Common myeloid progenitor, CD34-positive (primary cell): ENCODE results near the gene PLA2G15.

Experiments used
- CTCF ChIA-PET: fragments of 350-600 bp; sonication (Branson Sonifier 250); formaldehyde crosslinking; loops from one replicate; lab custom pipeline; 2021; ENCODE audit warnings: antibody characterized with exemption; lab: Charles Lee
- POLR2A ChIA-PET: fragments of 350-600 bp; sonication (Branson Sonifier 250); formaldehyde crosslinking; loops from one replicate; lab custom pipeline; 2021; ENCODE audit warnings: antibody characterized with exemption; lab: Charles Lee
- DNase-seq, 3 donors: peaks; one replicate each; pipeline versions ENCODE4 v3.0.0 to v3.0.0-alpha.2; 2013
- H3K27ac ChIP-seq, 2 experiments: 1 replicate in 1 of 2; 2 replicates in 1 of 2; pipeline ENCODE4 v1.7.0; 2013; ENCODE audit warnings: inconsistent platforms in 2 of 2, low read length in 2 of 2, mild to moderate bottlenecking in 2 of 2, low read depth in 1 of 2, moderate library complexity in 1 of 2; ENCODE audit not compliant: severe bottlenecking in 2 of 2, insufficient read depth in 1 of 2, poor library complexity in 1 of 2
- H3K27me3 ChIP-seq, 5 experiments: replicated peaks in 2 of 5; 1 replicate in 3 of 5; 2 replicates in 2 of 5; pipeline versions ENCODE4 v1.6.1 to v1.7.0; 2013; ENCODE audit warnings: low read length in 4 of 5, mild to moderate bottlenecking in 2 of 5, moderate library complexity in 2 of 5, inconsistent platforms in 1 of 5; ENCODE audit not compliant: insufficient read depth in 5 of 5, control insufficient read depth in 4 of 5
- H3K36me3 ChIP-seq, 4 experiments: 1 replicate in 2 of 4; 2 replicates in 2 of 4; pipeline versions ENCODE4 v1.6.1 to v1.7.0; 2013; ENCODE audit warnings: low read length in 3 of 4, control low read depth in 1 of 4, mild to moderate bottlenecking in 1 of 4; ENCODE audit not compliant: control insufficient read depth in 4 of 4, insufficient read depth in 4 of 4
- H3K4me1 ChIP-seq, 4 experiments: 1 replicate in 3 of 4; 2 replicates in 1 of 4; pipeline versions ENCODE4 v1.6.1 to v1.7.1; 2013; ENCODE audit warnings: low read length in 3 of 4, mild to moderate bottlenecking in 3 of 4, control low read depth in 1 of 4, inconsistent platforms in 1 of 4, moderate library complexity in 1 of 4; ENCODE audit not compliant: control insufficient read depth in 4 of 4, insufficient read depth in 4 of 4; ENCODE audit errors: control extremely low read depth in 1 of 4
- H3K4me3 ChIP-seq, 7 experiments: 1 replicate in 4 of 7; 2 replicates in 3 of 7; pipeline versions ENCODE4 v1.5.1 to v1.7.0; 2013; ENCODE audit warnings: mild to moderate bottlenecking in 7 of 7, low read length in 6 of 7, moderate library complexity in 6 of 7, inconsistent platforms in 2 of 7, low read depth in 2 of 7, control low read depth in 1 of 7; ENCODE audit not compliant: insufficient read depth in 4 of 7, control insufficient read depth in 1 of 7; ENCODE audit errors: extremely low read depth in 1 of 7
- H3K9me3 ChIP-seq, 5 experiments: 1 replicate in 4 of 5; 2 replicates in 1 of 5; pipeline versions ENCODE4 v1.6.1 to v1.7.1; 2013; ENCODE audit warnings: low read length in 4 of 5, mild to moderate bottlenecking in 2 of 5, inconsistent platforms in 1 of 5, low read depth in 1 of 5, moderate library complexity in 1 of 5; ENCODE audit not compliant: control insufficient read depth in 4 of 5, insufficient read depth in 2 of 5; ENCODE audit errors: control extremely low read depth in 1 of 5
- WGBS: methylation state at CpG from one replicate; pipeline ENCODE4 v1.1.5; 2013; ENCODE audit not compliant: insufficient coverage; 5-methylcytosine and 5-hydroxymethylcytosine counted together

The PLA2G15 gene

DNA sequence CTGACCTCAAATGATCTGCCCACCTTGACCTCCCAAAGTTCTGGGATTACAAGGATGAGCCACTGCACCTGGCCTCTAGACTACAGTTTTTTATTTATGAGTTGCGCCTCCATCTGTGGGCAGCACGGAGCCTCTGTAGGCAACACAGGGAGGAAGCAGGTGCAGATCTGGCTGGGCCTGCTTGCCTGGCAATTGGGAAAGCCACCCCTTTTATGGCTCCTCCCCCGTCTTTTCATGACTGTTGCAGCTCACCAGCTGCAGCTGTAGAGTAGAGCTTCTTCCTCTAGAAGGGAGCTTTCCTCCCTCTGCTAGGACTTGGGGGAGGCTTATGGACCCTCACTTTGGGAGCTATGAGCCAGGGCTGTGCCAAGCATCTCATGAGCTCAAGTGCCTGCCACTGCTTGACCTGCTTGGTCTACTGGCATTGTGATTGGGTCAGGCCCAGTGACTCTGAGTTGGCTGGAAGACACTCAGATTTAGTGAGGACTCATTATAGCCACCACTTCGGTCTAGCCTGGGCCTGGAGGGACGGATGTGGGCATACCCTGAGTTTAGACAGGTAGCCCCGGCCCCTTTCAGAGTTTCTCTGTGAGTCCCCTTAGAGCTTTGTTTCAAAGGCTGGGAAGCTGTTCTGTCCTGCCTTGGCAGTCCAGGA lies 12.2 kb downstream of the PLA2G15 start:
- Histone ChIP-seq H3K36me3 (peaks cover 7 to 52% (median 32%) of the 10 kb centered on the region in 4 experiments), H3K4me3 (peak overlapping the region in 4 of 7 experiments; percentile 20 to 44 (median 32)), H3K9me3 (no peaks in the 10 kb centered on the region), H3K27ac (peak overlapping the region; percentile 59 to 84), H3K4me1 (peaks cover 0 to 44% (median 33%) of the 10 kb centered on the region in 4 experiments), H3K27me3 (no peaks in the 10 kb centered on the region)
- peak; percentile 84 to 97 (median 96) for DNase-seq
- CTCF ChIA-PET = interaction anchor here (0.6 to 9.0 kb wide), 11 partner anchors 8 to 1480 kb away, joined by 3 to 262 read pairs (median 6); partner anchors contain the start of genes PLA2G15, PRMT7 and SLC7A6OS
- 30% methylated on average over 5 of the region's 6 CpGs for WGBS
- POLR2A ChIA-PET = interaction anchor here (0.8 to 2.0 kb wide), 4 partner anchors 20 to 65 kb away, joined by 4 to 5 read pairs (median 4); partner anchors contain the start of genes PRMT7 and SLC7A6OS

DNA sequence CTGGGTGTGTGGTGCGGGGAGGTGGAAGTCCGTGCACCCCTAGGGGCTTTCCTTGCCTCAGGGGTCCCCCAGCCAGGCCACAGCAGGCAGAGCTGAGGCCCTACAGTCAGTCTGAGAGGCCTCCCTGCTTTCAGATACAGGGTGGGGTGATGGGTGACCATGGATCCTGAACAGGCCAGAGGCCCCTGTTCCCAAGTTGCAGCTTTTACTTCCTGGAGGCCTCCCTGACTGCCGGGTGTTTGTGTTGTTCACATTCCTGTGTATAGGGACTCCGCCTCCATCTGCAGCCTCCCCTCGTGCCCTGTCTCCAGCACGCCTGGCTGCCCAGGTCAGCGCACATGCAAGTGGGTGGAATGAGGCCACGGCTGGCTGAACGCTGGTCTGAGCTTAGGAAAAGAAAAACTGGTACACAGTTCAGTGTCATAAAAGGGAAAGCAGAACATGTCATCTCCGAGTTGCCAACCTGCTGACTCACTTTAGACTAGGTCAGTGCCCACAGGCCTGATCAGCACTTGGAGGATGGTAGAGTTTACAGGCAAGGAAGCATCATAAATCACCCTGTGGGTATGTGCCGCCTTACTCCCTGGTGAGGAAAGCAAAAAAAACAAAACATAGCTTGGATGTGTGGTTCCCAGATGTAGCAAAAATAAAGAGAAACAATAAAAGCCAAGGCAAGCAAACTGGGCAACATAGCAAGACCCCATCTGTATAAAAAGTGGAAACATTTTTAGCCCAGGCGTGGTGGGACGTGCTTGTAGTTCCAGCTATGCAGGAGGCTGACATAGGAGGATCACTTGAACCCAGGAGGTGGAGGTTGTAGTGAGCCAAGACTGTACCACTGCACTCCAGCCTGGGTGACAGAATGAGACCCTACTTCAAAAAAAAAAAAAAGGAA lies 13.0 kb downstream of the PLA2G15 start:
- H3K4me3 ChIP-seq = peak overlapping the region in 5 of 7 experiments; percentile 17 to 44 (median 26)
- no peaks in the 10 kb centered on the region for H3K27me3 ChIP-seq
- no peaks in the 10 kb centered on the region for H3K9me3 ChIP-seq
- H3K4me1 ChIP-seq = peaks cover 0 to 48% (median 35%) of the 10 kb centered on the region in 4 experiments
- H3K36me3 ChIP-seq = peaks cover 7 to 44% (median 29%) of the 10 kb centered on the region in 4 experiments
- WGBS = 23% methylated on average over 13 of the region's 13 CpGs
- ChIA-PET POLR2A (interaction anchor here (0.6 to 2.0 kb wide), 5 partner anchors 21 to 157 kb away, joined by 4 to 5 read pairs (median 4); partner anchors contain the start of genes PRMT7 and SLC7A6OS), CTCF (interaction anchor here (0.6 to 9.0 kb wide), 16 partner anchors 9 to 1479 kb away, joined by 3 to 262 read pairs (median 6); partner anchors contain the start of genes PLA2G15, PRMT7 and SLC7A6OS)
- H3K27ac ChIP-seq = peak overlapping the region; percentile 59 to 84
- peak; percentile 90 to 99 (median 98) for DNase-seq

- no peak for DNase-seq
- Histone ChIP-seq H3K9me3 (no peaks in the 10 kb centered on the region), H3K36me3 (peaks cover 5 to 40% (median 25%) of the 10 kb centered on the region in 4 experiments), H3K4me1 (peaks cover 0 to 56% (median 45%) of the 10 kb centered on the region in 4 experiments), H3K27me3 (no peaks in the 10 kb centered on the region), H3K27ac (no peak overlapping the region), H3K4me3 (no peak overlapping the region)
- ChIA-PET POLR2A (interaction anchor here (2.0 kb wide), 1 partner anchor 52 kb away, joined by 5 read pairs; the partner anchor contains the start of genes PRMT7 and SLC7A6OS), CTCF (interaction anchor here (0.7 to 9.0 kb wide), 15 partner anchors 7 to 79 kb away, joined by 3 to 262 read pairs (median 18); partner anchors contain the start of genes ESRP2, PLA2G15, PRMT7 and SLC7A6OS)
- 97% methylated on average over 24 of the region's 27 CpGs for WGBS
These were observed 14.0 kb downstream of the PLA2G15 start for GRCh38 chr16:68259007-68259825.

- no peak for DNase-seq
- ChIA-PET CTCF (interaction anchor here (0.8 to 9.0 kb wide), 24 partner anchors 8 to 118 kb away, joined by 3 to 262 read pairs (median 4); partner anchors contain the start of genes ESRP2, PLA2G15, PRMT7 and SLC7A6OS), POLR2A (interaction anchor here (1.2 to 1.8 kb wide), 5 partner anchors 9 to 65 kb away, joined by 4 to 10 read pairs (median 7); partner anchors contain the start of genes PRMT7 and SLC7A6OS)
- peak overlapping the region in 1 of 2 experiments; percentile 68 for H3K27ac ChIP-seq
- 38% methylated on average over 10 of the region's 11 CpGs for WGBS
- no peaks in the 10 kb centered on the region for H3K9me3 ChIP-seq
- peaks cover 4 to 25% (median 16%) of the 10 kb centered on the region in 4 experiments for H3K36me3 ChIP-seq
- H3K27me3 ChIP-seq = no peaks in the 10 kb centered on the region
- peak overlapping the region; percentile 61 to 88 (median 79) for H3K4me3 ChIP-seq
- peaks cover 0 to 45% (median 38%) of the 10 kb centered on the region in 4 experiments for H3K4me1 ChIP-seq
These were observed 18.5 kb downstream of the PLA2G15 start for GRCh38 chr16:68263559-68264127.

DNA sequence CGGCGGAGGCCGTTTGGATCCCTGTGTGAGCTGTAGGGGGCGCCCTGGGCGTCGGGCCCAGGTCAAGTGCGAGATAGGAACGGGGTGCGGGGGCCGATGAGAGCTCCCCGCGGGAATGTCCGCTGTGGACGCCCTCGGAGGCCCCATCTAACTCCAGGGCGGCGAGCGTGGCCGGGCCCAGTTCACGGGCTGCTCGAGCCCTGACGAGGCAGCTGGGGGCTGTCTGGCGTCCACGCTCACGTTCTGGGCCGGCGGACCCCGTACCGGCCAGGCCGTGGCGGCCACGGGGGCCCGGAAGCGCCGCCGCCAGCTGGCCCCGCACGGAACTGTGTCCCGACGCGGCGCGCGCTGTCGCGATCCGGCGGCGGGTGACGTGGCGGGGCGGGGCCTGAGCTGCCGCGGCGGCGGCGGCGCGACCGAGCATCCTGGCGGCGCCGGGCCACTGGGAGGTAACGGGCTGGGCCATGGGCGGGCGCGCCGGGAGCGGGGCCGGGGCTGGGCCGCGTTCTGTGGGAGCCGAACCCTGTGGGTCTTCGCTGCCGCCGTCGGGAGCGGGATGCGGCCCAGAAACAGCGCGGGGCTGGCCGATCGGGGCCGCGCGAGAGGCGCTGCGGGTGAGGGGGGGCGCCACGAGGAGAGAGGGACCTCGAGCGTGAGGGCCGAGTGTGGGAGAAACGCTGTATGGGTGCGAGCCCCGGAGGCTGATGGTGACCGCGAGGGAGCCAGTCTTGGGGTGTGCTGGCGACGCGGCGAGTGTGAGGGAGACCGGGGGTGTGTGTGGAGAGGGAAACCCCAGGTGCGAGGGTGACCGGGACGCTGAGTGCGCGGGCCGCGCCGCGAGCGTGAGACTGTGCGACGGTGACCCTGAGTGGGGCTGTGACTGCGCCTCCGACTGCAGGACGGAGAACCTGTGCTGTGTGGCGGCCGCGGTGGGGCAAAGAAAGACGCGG lies 19.2 kb downstream of the PLA2G15 start, which contains the start of gene SLC7A6:
SLC7A6 (plus strand) TSS at position 399 of the 950 bp plus-strand sequence. CDS start 10,201 bp downstream, outside the sequence.
- under 1% methylated on average over 95 of the region's 123 CpGs for WGBS

More for the DNA sequence above, 19.2 kb downstream of the PLA2G15 start, which contains the start of gene SLC7A6:
- H3K4me1 ChIP-seq = peaks cover 0 to 41% (median 31%) of the 10 kb centered on the region in 4 experiments
- peaks cover 0 to 23% (median 12%) of the 10 kb centered on the region in 4 experiments for H3K36me3 ChIP-seq
- no peaks in the 10 kb centered on the region for H3K9me3 ChIP-seq
- CTCF ChIA-PET = interaction anchor here (0.8 to 9.0 kb wide), 24 partner anchors 9 to 118 kb away, joined by 3 to 262 read pairs (median 4); partner anchors contain the start of genes ESRP2, PLA2G15, PRMT7 and SLC7A6OS
- H3K27ac ChIP-seq = peak within 1 kb of the TSS; percentile 47 to 68
- H3K27me3 ChIP-seq = no peaks in the 10 kb centered on the region
- DNase-seq = peak; percentile 74 to 85 (median 82)
- H3K4me3 ChIP-seq = peak within 1 kb of the TSS; percentile 61 to 88 (median 79)
- POLR2A ChIA-PET = interaction anchor here (1.2 to 1.8 kb wide), 5 partner anchors 9 to 64 kb away, joined by 4 to 10 read pairs (median 7); partner anchors contain the start of genes PRMT7 and SLC7A6OS
